ENCODE results near the gene CNPY4.
A peak's percentile ranks its signal among the peaks of the same experiment; 100 is the strongest.

CNPY4 gene

GRCh38 chr7:100091411-100092181 is 27.8 kb upstream of the CNPY4 start:
- no peak for DNase-seq

- DNase-seq: no peak
Measured at GRCh38 chr7:100093054-100093453, 26.4 kb upstream of the CNPY4 start.

- peak in 1 of 58 donors; percentile 4 for DNase-seq
Measured at GRCh38 chr7:100093498-100093897, 25.9 kb upstream of the CNPY4 start.

GRCh38 chr7:100093925-100094486 is 25.4 kb upstream of the CNPY4 start:
- no peak for DNase-seq

- DNase-seq: no peak
Measured at GRCh38 chr7:100095289-100095688, 24.1 kb upstream of the CNPY4 start.

GRCh38 chr7:100095704-100096103 is 23.7 kb upstream of the CNPY4 start:
- DNase-seq: no peak

GRCh38 chr7:100098913-100099312 is 20.5 kb upstream of the CNPY4 start:
- DNase-seq: no peak

- no peak for DNase-seq
Measured at GRCh38 chr7:100099452-100099851, 20.0 kb upstream of the CNPY4 start.

GRCh38 chr7:100100420-100101015 is 18.9 kb upstream of the CNPY4 start:
- DNase-seq: peak; percentile 49 to 93 (median 86)

GRCh38 chr7:100101016-100101862 is 18.2 kb upstream of the CNPY4 start, which contains the start of the genes AP4M1 and MCM7:
TSS of gene AP4M1 (plus strand) at chr7:100101643. CDS start at chr7:100101715, 72 bp downstream.
TSS of gene MCM7 (minus strand) at chr7:100101397. CDS start at chr7:100101294, 103 bp downstream.
- peak; percentile 85 to 100 (median 98) for DNase-seq

GRCh38 chr7:100102950-100103840 is 16.2 kb upstream of the CNPY4 start:
- no peak for DNase-seq

GRCh38 chr7:100105534-100105933 is 13.9 kb upstream of the CNPY4 start:
- no peak for DNase-seq

GRCh38 chr7:100106633-100107032 is 12.8 kb upstream of the CNPY4 start:
- no peak for DNase-seq

GRCh38 chr7:100107125-100107737 is 12.2 kb upstream of the CNPY4 start:
- peak in 3 of 58 donors; percentile 9 to 10 (median 10) for DNase-seq

- no peak for DNase-seq
Measured at GRCh38 chr7:100107890-100108289, 11.5 kb upstream of the CNPY4 start.

GRCh38 chr7:100109521-100110163 is 9.8 kb upstream of the CNPY4 start:
- no peak for DNase-seq

- no peak for DNase-seq
Measured at GRCh38 chr7:100111156-100111555, 8.3 kb upstream of the CNPY4 start.

GRCh38 chr7:100111914-100112313 is 7.5 kb upstream of the CNPY4 start:
- DNase-seq: no peak

- no peak for DNase-seq
Measured at GRCh38 chr7:100115026-100115425, 4.4 kb upstream of the CNPY4 start.

Data from anterior cingulate cortex (tissue), 58 donors.